HEK293 (cell line): Measurements from ENCODE around the gene SLC1A7.

Source experiments
- CTCF ChIP-seq: fragments of 450-650 bp; formaldehyde crosslinking; IDR thresholded peaks from 2 replicates; pipeline ENCODE4 v1.5.1; 2016; ENCODE audit warnings: missing biosample characterization, missing genetic modification characterization
- MZF1 ChIP-seq: fragments of 450-650 bp; formaldehyde crosslinking; IDR thresholded peaks from 2 replicates; pipeline ENCODE4 v1.5.1; 2017; ENCODE audit warnings: missing biosample characterization, missing genetic modification characterization, borderline replicate concordance
- PRDM2 ChIP-seq: fragments of 450-650 bp; formaldehyde crosslinking; IDR thresholded peaks from 2 replicates; pipeline ENCODE4 v1.5.1; 2016; ENCODE audit warnings: missing biosample characterization, missing genetic modification characterization, borderline replicate concordance
- RBAK ChIP-seq: fragments of 450-650 bp; formaldehyde crosslinking; IDR thresholded peaks from 2 replicates; pipeline ENCODE4 v1.5.1; 2016; ENCODE audit warnings: missing biosample characterization, missing genetic modification characterization
- TRIM28 ChIP-seq: IDR thresholded peaks from 2 replicates; pipeline ENCODE4 v1.6.1; 2011; ENCODE audit warnings: low read length, control low read depth, borderline replicate concordance
- ZBTB1 ChIP-seq: fragments of 450-650 bp; formaldehyde crosslinking; IDR thresholded peaks from 2 replicates; pipeline ENCODE4 v1.5.1; 2016; ENCODE audit warnings: missing biosample characterization, missing genetic modification characterization
- ZBTB8A ChIP-seq: fragments of 450-650 bp; formaldehyde crosslinking; IDR thresholded peaks from 2 replicates; pipeline ENCODE4 v1.5.1; 2016; ENCODE audit warnings: missing biosample characterization, missing genetic modification characterization
- ZNF112 ChIP-seq: fragments of 450-650 bp; formaldehyde crosslinking; IDR thresholded peaks from 2 replicates; pipeline ENCODE4 v1.5.0; 2017; ENCODE audit warnings: missing biosample characterization, missing genetic modification characterization
- ZNF239 ChIP-seq: fragments of 450-650 bp; formaldehyde crosslinking; IDR thresholded peaks from 2 replicates; pipeline ENCODE4 v1.5.1; 2016; ENCODE audit warnings: missing biosample characterization, missing genetic modification characterization
- ZNF350 ChIP-seq: fragments of 450-650 bp; formaldehyde crosslinking; IDR thresholded peaks from 2 replicates; pipeline ENCODE4 v1.5.0; 2017; ENCODE audit warnings: missing biosample characterization, mild to moderate bottlenecking, missing genetic modification characterization
- ZNF555 ChIP-seq: fragments of 450-650 bp; formaldehyde crosslinking; conservative IDR thresholded peaks from 2 replicates; pipeline ENCODE4 v1.5.1; 2017; ENCODE audit warnings: missing biosample characterization, mild to moderate bottlenecking, missing genetic modification characterization, inconsistent platforms
- ZNF792 ChIP-seq: fragments of 450-650 bp; formaldehyde crosslinking; IDR thresholded peaks from 2 replicates; pipeline ENCODE4 v1.5.1; 2016; ENCODE audit warnings: missing biosample characterization, missing genetic modification characterization
- TF ChIP-seq, protein P1 (sequence below): fragments of 450-650 bp; formaldehyde crosslinking; IDR thresholded peaks from 2 replicates; pipeline ENCODE4 v1.5.1; 2016; ENCODE audit warnings: missing biosample characterization, missing genetic modification characterization

- TF ChIP-seq CTCF (no peak), ZNF239 (tag by site-specific recombination) (no peak), ZNF792 (tag by site-specific recombination) (no peak), PRDM2 (tag by site-specific recombination) (no peak), ZBTB1 (tag by site-specific recombination) (no peak), ZNF555 (tag by site-specific recombination) (no peak), RBAK (no peak), TRIM28 (no peak), ZBTB8A (tag by site-specific recombination) (no peak), ZNF112 (tag by site-specific recombination) (no peak), MZF1 (tag by site-specific recombination) (no peak), ZNF350 (no peak)
- TF ChIP-seq, protein P1, sequence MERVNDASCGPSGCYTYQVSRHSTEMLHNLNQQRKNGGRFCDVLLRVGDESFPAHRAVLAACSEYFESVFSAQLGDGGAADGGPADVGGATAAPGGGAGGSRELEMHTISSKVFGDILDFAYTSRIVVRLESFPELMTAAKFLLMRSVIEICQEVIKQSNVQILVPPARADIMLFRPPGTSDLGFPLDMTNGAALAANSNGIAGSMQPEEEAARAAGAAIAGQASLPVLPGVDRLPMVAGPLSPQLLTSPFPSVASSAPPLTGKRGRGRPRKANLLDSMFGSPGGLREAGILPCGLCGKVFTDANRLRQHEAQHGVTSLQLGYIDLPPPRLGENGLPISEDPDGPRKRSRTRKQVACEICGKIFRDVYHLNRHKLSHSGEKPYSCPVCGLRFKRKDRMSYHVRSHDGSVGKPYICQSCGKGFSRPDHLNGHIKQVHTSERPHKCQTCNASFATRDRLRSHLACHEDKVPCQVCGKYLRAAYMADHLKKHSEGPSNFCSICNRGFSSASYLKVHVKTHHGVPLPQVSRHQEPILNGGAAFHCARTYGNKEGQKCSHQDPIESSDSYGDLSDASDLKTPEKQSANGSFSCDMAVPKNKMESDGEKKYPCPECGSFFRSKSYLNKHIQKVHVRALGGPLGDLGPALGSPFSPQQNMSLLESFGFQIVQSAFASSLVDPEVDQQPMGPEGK (tag by site-specific recombination): no peak
Measured at GRCh38 chr1:53134042-53134485, 8.4 kb downstream of the SLC1A7 start.
